Neural progenitor cell (in vitro differentiated cells): ENCODE measurements around the gene LRBA.

Experiments
- EZH2phosphoT487 ChIP-seq: fragments of 200-600 bp; sonication (generic); IDR thresholded peaks from 2 replicates; pipeline ENCODE4 v1.6.1; 2017; ENCODE audit warnings: antibody characterized with exemption
- TF ChIP-seq, protein P1 (sequence below): fragments of 200-600 bp; sonication (generic); IDR thresholded peaks from 2 replicates; pipeline ENCODE4 v1.5.1; 2017; ENCODE audit warnings: antibody characterized with exemption, mild to moderate bottlenecking

DNA sequence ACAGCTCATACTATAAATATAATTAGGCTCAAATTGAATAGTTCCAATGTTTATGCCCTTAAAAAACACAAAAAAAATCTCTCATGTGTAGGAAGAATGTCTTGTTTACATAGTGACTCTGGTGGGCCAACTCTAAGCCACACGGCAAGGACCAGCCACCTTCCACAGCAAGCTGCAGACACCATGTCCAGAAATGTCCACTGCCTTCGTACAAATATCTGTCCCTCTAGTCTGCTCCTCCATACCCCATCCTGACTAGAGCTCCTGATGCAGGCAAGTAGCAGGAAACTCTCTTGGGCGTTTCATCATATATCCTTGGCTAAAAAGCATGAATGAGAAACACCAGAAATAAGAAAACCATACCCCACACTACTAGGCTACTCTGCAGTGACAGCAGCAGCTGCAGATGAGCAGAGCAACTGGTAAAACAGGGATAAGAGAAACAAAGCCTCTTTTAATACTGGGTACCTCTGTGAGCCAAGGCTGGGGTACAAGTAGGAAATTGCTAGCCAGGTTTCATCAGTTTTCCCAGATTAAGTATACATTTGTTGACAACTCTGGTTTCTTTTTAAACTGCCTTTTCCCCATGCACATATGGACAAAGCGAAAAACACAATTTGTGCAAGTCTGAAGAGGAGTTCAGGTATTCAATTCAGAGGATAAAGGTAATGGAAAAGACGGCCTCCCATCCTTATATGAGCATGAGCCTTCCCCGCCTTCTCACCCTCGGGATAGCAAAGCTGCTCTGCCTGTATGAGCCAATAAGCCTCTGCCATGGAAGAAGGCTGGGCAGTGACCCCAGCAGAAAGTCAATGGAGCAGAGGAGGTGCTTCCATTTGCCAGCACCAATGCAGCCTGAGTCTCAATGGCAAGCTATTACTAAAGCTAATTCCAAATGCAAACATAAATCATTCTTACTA is 691.4 kb downstream of the LRBA start:
- TF ChIP-seq, protein P1, sequence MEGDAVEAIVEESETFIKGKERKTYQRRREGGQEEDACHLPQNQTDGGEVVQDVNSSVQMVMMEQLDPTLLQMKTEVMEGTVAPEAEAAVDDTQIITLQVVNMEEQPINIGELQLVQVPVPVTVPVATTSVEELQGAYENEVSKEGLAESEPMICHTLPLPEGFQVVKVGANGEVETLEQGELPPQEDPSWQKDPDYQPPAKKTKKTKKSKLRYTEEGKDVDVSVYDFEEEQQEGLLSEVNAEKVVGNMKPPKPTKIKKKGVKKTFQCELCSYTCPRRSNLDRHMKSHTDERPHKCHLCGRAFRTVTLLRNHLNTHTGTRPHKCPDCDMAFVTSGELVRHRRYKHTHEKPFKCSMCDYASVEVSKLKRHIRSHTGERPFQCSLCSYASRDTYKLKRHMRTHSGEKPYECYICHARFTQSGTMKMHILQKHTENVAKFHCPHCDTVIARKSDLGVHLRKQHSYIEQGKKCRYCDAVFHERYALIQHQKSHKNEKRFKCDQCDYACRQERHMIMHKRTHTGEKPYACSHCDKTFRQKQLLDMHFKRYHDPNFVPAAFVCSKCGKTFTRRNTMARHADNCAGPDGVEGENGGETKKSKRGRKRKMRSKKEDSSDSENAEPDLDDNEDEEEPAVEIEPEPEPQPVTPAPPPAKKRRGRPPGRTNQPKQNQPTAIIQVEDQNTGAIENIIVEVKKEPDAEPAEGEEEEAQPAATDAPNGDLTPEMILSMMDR, result no peak
- TF ChIP-seq EZH2phosphoT487, result no peak
